Keratinocyte (primary cell): ENCODE data around the gene PARD3B. TPM values are rescaled to one million over a fixed set of nuclear protein-coding genes. Genes with fewer than 3 reads are reported as not detected.

Experiments used
- DNase-seq: peaks from one replicate; pipeline ENCODE4 v3.0.0-alpha.2; 2011; ENCODE audit warnings: low read depth, missing footprints, low spot score
- FAIRE-seq: peaks from 2 replicates; lab custom pipeline; 2011; peaks lifted over from hg19 to GRCh38; lab: Jason Lieb, UNC
- H2AFZ ChIP-seq: 2 replicates; pipeline ENCODE4 v1.6.0; 2012; ENCODE audit warnings: low read length, control low read depth, inconsistent platforms; ENCODE audit not compliant: control insufficient read depth
- H3K27ac ChIP-seq: 2 replicates; pipeline ENCODE4 v1.5.1; 2011; ENCODE audit warnings: low read length; ENCODE audit not compliant: control insufficient read depth, insufficient read depth
- H3K27me3 ChIP-seq: 3 replicates; pipeline ENCODE4 v1.6.0; 2011; ENCODE audit warnings: low read length; ENCODE audit not compliant: control insufficient read depth, insufficient read depth; ENCODE audit errors: extremely low read depth
- H3K36me3 ChIP-seq, 2 experiments: 2 replicates in 1 of 2; 3 replicates in 1 of 2; pipeline ENCODE4 v1.5.1; 2011; ENCODE audit warnings: low read length in 2 of 2, mild to moderate bottlenecking in 1 of 2; ENCODE audit not compliant: control insufficient read depth in 2 of 2, insufficient read depth in 2 of 2; ENCODE audit errors: extremely low read depth in 1 of 2
- H3K4me1 ChIP-seq: 3 replicates; pipeline ENCODE4 v1.5.1; 2011; ENCODE audit warnings: low read length; ENCODE audit not compliant: control insufficient read depth, insufficient read depth; ENCODE audit errors: extremely low read depth
- H3K4me2 ChIP-seq: 3 replicates; pipeline ENCODE4 v1.6.0; 2011; ENCODE audit warnings: low read depth, low read length; ENCODE audit not compliant: control insufficient read depth, insufficient read depth; ENCODE audit errors: extremely low read depth
- H3K4me3 ChIP-seq, 3 experiments: fragments of 200-600 bp in 1 of 3; sonication (generic) in 1 of 3; 2 replicates in 2 of 3; 3 replicates in 1 of 3; pipeline ENCODE4 v1.5.1; 2011 to 2016; ENCODE audit warnings: low read length in 3 of 3, mild to moderate bottlenecking in 3 of 3, control low read depth in 2 of 3, inconsistent platforms in 1 of 3, low read depth in 1 of 3, mixed read lengths in 1 of 3, mixed run types in 1 of 3, moderate library complexity in 1 of 3; ENCODE audit not compliant: control insufficient read depth in 2 of 3, insufficient read depth in 2 of 3; ENCODE audit errors: extremely low read depth in 1 of 3
- H3K79me2 ChIP-seq: 2 replicates; pipeline ENCODE4 v1.6.0; 2012; ENCODE audit warnings: low read length; ENCODE audit not compliant: control insufficient read depth, insufficient read depth
- H3K9ac ChIP-seq: 3 replicates; pipeline ENCODE4 v1.6.0; 2011; ENCODE audit warnings: low read length; ENCODE audit not compliant: control insufficient read depth, insufficient read depth; ENCODE audit errors: extremely low read depth
- H3K9me1 ChIP-seq: 3 replicates; pipeline ENCODE4 v1.6.0; 2011; ENCODE audit warnings: low read length; ENCODE audit not compliant: control insufficient read depth, insufficient read depth; ENCODE audit errors: extremely low read depth
- H3K9me3 ChIP-seq: 2 replicates; pipeline ENCODE4 v1.5.1; 2012; ENCODE audit warnings: low read depth, low read length; ENCODE audit not compliant: control insufficient read depth
- H4K20me1 ChIP-seq: 3 replicates; pipeline ENCODE4 v1.6.0; 2011; ENCODE audit warnings: low read length; ENCODE audit not compliant: control insufficient read depth, insufficient read depth; ENCODE audit errors: extremely low read depth
- CTCF ChIP-seq, 3 experiments: IDR thresholded peaks in 1 of 3; conservative IDR thresholded peaks in 1 of 3; optimal IDR thresholded peaks in 1 of 3; 2 replicates in 2 of 3; 3 replicates in 1 of 3; pipeline versions ENCODE3 to v1.5.1; 2011; ENCODE audit warnings: low read length in 3 of 3, mild to moderate bottlenecking in 3 of 3, moderate library complexity in 2 of 3, control low read depth in 1 of 3, inconsistent platforms in 1 of 3; ENCODE audit not compliant: insufficient read depth in 2 of 3; ENCODE audit errors: extremely low read depth in 1 of 3
- EZH2 ChIP-seq: IDR thresholded peaks from one replicate; pipeline ENCODE4 v1.6.1; 2012; ENCODE audit warnings: inconsistent platforms, mild to moderate bottlenecking, low read length, moderate library complexity
- dilution Hi-C: fragments of 300-500 bp; cut with MboI; formaldehyde crosslinking; loops from one replicate; pipeline ENCODE4 v1.7.0; 2020; ENCODE audit warnings: low sequenced_read_pairs; ENCODE audit not compliant: extremely low pct_ligation_motif_present
- polyA plus RNA-seq, 5 experiments: library from polyadenylated mRNA; depleted of rRNA in 3 of 5; stranded (reverse) in 3 of 5; stranded (forward) in 1 of 5; unstranded in 1 of 5; fragments of >200 nt; gene quantifications; 1 replicate in 1 of 5; 2 replicates in 3 of 5; 3 replicates in 1 of 5; pipeline versions ENCODE4 v1.2.1 to v1.2.3, GENCODE V29; 2011 to 2012; ENCODE audit warnings: missing spikeins in 2 of 5, low read depth in 1 of 5, low replicate concordance in 1 of 5

The PARD3B gene
- polyA plus RNA-seq, 1 donor (not counting 4 experiments of a cell fraction or from before 2014, with no cell fraction given), result 1.2 TPM

DNA sequence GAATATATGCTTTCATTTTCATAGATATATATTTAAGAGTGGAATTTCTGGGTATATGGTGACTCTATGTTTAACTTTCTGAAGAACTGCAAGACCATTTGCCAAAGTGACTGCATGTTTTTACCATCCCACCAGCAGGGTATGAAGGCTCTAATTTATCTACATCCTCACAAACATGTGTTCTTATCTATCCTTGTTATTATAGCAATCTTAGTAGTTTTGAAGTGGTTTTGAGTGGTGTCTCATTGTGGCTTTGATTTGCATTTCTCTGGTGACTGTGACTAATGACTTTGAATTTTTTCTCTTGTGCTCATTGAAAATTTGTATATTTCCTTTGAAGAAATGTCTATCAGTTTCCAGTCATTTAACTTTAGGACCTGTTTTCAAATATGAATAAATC, 826.9 kb downstream of the PARD3B start:
- Histone ChIP-seq H3K27me3 (no peaks in the 10 kb centered on the region), H2AFZ (no peak overlapping the region), H3K4me2 (no peak overlapping the region), H3K9me1 (no peaks in the 10 kb centered on the region), H4K20me1 (no peaks in the 10 kb centered on the region), H3K36me3 (no peaks in the 10 kb centered on the region), H3K79me2 (no peaks in the 10 kb centered on the region), H3K4me1 (no peaks in the 10 kb centered on the region), H3K9ac (no peak overlapping the region), H3K9me3 (no peaks in the 10 kb centered on the region), H3K27ac (no peak overlapping the region), H3K4me3 (no peak overlapping the region)
- FAIRE-seq (no peak), DNase-seq (no peak)
- dilution Hi-C loops, result no loop called here
- no peak for TF ChIP-seq EZH2
- no peak for TF ChIP-seq CTCF (optimal IDR thresholded peaks at IDR 0.05 in 1 of 3, IDR thresholded peaks at IDR 0.05 in 1 of 3, conservative IDR thresholded peaks at IDR 0.05 in 1 of 3; ENCODE audit: extremely low read depth in 1 of 3, insufficient read depth in 2 of 3, low read length in 3 of 3)

GRCh38 chr2:205375461-205376448, 830.5 kb downstream of the PARD3B start:
- TF ChIP-seq CTCF (optimal IDR thresholded peaks at IDR 0.05 in 1 of 3, IDR thresholded peaks at IDR 0.05 in 1 of 3, conservative IDR thresholded peaks at IDR 0.05 in 1 of 3; ENCODE audit: extremely low read depth in 1 of 3, insufficient read depth in 2 of 3, low read length in 3 of 3) (no peak), EZH2 (no peak)
- DNase-seq (no peak), FAIRE-seq (no peak)
- Histone ChIP-seq H3K4me3 (no peak overlapping the region), H3K27me3 (no peaks in the 10 kb centered on the region), H4K20me1 (no peaks in the 10 kb centered on the region), H3K36me3 (no peaks in the 10 kb centered on the region), H3K79me2 (no peaks in the 10 kb centered on the region), H3K9me1 (no peaks in the 10 kb centered on the region), H3K9ac (no peak overlapping the region), H3K4me1 (no peaks in the 10 kb centered on the region), H3K4me2 (no peak overlapping the region), H3K27ac (no peak overlapping the region), H3K9me3 (no peaks in the 10 kb centered on the region), H2AFZ (no peak overlapping the region)
- dilution Hi-C loops, result no loop called here
